ENCODE results near the gene KMT2D.

The KMT2D gene

GRCh38 chr12:49051777-49052438 is 8.7 kb downstream of the KMT2D start:
- DNase-seq = no peak

DNA sequence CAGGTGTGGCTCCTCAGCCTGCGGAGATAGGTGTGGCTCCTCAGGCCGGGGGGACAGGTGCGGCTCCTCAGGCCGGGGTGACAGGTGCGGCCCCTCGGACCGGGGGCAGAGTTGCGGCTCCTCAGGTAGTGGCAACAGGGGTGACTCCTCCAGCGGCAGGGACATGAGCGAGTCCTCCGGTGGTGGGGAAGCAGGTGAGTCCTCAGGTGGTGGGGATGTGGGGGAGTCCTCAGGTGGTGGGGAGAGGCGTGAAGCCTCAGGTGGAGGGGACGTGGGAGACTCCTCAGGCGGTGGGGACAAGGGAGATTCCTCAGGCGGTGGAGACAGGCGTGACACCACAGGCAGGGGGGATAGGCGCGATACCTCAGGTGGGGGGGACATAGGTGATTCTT is 9.2 kb downstream of the KMT2D start:
- DNase-seq = no peak

- DNase-seq = no peak
These were observed 9.9 kb downstream of the KMT2D start for GRCh38 chr12:49050507-49051372.

DNA sequence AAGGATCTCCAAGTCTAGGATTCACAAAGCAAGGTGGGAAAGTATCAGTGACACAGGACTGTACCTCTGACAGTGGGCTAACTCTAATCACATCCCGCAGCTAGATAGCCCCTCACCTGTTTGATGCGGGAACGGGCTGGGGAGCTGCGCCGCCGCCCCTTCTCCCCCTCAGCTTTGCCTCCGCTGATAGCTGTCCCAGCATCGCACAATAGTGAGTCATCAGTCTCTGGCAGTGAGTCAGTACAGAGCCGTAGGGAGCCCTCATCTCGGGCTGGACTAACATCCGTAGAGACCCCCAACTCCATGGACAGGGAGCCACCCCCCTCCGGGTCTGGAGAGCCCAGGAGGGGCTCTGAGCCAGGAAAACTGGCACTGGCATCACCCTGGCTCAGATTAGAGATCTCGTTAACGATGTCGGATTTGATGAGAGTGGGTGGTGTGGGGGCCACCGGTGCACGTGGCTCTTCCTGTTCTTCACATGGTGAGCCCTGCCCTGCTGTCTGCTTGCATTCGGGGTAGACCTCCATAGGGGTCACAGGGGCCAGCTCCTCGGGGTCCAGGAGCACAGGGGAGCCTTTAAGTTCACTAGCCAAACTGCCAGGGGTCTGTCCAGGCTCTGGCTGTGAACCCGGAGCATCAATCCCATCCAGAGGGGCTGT is 10.9 kb downstream of the KMT2D start:
- no peak for DNase-seq

DNA sequence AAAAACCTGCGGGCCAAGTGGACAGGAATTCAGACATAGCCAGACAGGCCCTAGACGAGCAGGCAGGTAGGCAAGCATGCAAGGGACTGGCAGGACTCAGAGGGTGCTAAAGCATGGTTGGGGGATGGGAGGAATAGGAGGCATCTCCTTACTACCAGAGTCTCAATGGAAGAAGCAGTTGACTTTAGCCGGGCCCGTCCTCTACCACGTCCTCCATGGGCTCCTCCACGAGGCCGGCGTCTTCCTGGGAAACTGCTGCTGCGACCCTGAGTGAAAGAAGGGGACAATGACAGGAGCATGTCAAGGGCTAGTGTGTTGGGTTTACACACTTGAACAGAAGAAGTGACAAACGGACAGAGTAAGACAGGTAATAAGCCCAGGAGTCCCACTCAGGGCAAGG is 11.6 kb downstream of the KMT2D start:
- no peak for DNase-seq

DNA sequence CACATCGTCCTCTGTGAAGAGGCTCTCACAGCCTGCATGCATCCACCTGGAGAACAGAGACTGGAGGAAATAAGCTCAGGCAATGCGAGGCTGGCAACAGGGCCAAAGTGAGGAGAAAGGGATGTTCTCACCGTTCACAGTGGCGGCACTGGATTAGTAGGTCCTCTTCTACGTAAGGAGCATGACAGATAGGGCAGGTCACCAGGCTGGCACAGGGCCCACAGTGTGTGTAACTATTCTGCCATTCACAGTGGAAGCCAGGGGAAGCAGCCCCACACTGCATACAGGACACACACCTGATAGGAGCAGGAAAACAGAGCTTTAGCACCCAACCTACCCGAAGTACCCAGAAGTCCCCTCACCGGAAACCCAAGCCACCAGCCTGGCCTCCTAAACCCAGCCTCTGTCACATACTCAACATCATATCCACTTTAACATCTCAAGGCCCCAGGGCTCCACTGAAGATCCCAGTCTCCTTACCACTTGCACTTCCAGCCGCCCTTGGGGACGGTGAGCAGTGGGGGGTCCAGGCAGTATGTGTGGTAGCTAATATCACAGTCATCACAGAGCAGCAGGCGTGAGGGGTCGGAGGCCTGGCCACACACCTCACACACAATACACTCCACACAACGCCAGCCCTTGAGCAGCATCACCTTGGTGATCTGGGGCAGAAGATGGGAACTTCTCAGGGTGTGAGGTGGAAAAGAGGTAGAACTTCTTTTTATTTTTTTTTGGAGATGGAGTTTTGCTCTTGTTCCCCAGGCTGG is 14.3 kb downstream of the KMT2D start:
- no peak for DNase-seq

DNA sequence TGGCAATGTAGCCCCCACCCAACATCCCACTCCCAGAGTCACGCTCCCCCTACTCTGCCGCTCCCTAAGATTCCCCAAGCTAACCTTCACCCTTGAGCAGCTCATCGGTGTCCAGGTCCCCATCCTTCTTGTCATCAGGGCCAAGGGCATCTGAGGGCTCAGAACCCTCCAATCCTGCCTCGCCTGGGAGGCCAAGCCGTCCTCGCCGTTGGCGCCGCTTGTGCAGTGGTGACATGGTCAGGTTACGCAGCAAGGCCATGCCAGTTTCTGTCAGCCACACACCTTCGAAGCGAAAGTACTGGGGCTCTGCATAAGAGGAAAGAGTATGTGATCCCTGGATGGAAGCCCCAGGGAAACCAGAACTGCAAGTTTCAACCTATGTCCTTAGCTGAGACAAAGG is 15.9 kb downstream of the KMT2D start:
- no peak for DNase-seq

DNA sequence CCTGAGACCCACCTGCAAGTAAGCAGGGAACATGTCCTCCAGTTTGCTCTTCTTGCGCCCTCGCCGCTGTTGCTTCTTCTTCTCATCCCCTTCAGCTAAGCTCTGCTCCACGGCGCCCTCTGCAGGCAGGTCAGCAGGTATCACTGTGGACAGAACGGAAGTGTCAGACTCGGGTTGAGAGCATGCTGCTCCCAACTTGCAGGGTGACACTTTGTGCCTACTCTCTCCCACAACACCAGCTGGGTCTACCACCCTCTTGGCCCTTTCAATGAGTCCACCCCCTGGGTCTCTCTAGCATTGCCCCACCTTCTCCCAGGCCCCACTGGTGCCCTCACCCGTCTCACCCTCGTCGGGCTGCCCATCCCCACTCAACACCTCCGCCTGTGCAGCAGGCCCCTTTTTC is 16.7 kb downstream of the KMT2D start:
- peak; percentile 7 for DNase-seq

DNA sequence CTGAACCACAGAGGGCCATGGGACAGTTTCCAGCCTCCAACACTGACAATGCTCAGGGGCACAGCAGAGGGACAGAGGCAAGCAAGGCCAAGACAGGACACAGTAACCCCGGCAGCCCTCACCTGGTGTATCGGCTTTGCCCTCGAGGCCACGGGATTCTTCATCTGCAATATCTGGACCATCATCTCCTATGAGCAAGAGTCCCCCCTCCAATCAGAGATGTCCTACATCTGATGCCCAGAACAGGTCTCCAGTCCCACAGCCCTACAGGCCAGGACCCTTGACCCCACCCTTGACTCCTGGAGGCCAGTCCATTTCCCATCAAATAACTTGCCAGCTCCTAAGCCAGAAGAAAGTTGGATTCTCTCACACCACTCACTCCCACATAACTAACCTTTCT is 17.4 kb downstream of the KMT2D start:
- DNase-seq = no peak

DNA sequence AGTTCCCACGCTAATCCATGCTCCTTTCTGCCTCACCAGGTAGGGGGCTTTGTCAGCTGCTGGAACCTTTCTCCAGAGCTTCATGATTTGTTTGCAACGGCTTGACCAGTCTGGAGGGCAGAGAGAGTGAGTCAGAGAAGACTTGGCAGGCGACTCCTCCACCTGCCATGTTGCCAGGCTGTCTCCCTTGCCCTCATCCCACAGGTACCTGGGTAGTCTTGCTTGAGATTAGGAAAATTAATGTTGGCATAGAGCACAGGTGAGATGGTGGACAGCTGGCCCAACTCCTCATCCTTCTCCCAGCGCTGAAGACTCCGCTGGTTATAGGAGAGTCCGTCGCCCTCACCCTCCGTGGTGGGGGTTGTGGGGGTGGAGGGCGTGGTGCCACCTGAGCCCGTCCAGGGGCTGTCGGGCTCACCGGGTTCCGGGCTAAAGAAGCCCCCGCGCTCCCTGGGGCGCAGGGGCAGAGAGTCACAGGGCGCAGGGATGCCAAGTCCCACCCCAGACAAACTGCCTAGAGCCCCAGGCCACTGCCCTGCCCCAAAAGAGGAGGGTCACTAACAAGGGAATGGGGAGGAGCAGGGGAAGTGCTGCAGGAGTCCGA is 18.6 kb downstream of the KMT2D start:
- no peak for DNase-seq

DNA sequence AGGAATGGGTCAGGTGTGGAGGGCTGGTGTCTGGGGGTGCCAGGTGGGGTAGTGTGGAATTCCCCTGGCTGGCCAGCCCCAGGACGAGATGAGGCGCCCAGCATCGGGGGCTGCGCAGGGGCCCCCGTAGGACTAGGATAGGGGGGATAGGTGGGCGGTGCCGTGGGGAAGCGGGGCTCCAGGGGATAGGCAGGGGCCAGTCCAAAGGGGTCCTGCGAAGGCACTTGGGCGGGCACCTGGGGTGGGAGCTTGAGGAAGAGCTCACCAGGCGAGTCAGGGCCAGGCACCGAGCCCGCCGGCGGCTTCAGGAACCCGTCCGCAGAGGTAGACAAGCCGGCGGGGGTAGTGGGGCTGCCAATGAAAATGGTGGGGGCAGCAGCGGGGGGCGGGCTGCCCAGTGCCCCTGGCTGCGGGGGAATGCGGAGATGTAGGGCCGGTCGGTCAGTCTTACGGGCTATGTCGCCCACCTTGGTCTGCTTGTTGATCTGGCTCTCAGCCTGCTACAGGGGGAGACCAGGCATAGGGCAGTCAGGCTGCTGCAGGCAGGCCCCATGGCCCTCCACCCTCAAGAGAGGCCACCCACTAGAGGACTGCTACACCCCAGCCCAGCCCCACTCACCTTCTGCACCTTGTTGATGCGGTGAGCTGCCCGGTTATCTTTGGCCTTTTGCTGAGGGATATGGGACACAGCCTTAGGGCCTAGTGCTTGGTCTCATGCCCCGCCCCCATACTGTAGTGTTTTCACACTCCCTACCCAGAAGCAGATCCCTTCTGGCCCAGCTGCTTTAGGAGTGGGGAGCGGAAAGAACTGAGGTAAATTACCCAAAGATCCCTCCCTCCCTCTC is 19.3 kb downstream of the KMT2D start:
- DNase-seq = no peak

DNA sequence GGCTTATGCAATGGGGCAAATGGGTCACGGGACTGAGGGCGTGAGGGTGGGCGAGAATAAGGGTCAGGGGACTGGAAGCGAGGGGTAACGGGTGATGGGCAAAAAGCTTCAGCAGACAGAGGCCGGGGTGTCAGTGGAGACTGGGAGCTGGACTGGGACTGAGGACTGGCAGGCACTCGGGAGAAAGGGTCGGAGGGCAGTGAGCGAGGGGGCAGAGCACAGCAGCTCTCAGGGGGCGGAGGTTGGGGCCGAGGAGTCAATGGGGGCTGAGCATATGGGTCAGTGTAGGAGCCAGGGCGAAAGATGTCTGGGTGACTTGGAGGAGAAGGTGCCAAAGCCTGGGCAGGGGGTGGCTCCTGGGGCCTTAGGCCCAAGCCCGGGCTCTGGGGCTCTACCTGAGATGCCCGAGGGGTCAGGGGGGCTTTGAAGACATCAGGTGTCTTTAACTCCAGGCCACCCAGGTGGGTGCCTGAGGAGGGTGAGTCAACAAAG is 20.2 kb downstream of the KMT2D start:
- DNase-seq = no peak

- no peak for DNase-seq
These were observed 20.9 kb downstream of the KMT2D start for GRCh38 chr12:49039421-49040363.

DNA sequence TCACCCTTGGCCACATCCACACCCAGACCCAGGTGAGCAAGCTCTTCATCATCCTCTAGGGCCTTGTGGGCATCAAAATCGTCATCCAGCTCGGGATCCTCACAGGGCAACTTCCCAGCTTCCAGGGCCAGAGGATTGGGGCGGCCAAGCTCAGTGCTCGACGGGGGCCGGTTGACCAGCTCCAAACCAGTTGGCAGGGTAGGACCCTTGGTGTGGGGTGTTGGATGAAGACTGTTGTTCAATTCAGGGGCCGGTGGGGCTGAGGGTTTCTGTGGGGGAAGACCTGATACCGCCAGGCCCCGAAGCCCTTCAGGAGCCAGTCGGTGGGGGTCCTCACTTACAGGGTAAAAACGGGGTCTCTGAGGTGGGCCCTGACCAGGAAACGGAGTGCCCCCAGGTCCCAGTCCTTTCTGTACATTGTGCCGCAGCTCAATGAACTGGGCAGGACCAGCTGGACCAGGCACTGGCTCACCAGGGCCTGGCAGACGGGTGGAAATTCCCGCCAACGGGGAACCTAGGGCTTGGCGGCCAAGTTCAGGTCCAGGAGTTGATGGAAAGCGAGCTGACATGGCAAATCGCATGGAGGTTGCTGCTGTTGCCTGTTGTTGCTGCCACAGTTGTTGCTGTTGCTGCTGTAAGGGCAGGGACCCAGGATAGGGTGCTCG is 22.2 kb downstream of the KMT2D start:
- no peak for DNase-seq

GRCh38 chr12:49037947-49038237 is 22.7 kb downstream of the KMT2D start:
- DNase-seq = no peak

- DNase-seq = no peak
These were observed 23.3 kb downstream of the KMT2D start for GRCh38 chr12:49037111-49037946.

DNA sequence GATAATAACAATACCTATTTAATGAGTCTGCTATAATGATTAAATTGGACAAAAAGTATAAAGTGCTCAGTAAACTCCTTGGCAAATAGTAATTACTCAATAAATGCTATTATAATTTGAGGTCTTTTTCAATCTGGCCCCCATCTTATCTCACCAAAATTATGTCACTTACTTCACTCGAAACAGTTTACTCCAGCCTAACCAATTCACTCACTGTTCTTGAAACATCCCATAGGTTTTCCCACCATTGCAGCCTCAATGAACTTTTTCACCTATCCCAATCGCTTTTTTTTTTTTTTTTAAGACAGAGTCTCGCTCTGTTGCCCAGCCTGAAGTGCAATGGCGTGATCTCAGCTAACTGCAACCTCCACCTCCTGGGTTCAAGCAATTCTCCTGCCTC is 24.6 kb downstream of the KMT2D start:
- no peak for DNase-seq

GRCh38 chr12:49034286-49034622 is 26.3 kb downstream of the KMT2D start:
- no peak for DNase-seq

DNA sequence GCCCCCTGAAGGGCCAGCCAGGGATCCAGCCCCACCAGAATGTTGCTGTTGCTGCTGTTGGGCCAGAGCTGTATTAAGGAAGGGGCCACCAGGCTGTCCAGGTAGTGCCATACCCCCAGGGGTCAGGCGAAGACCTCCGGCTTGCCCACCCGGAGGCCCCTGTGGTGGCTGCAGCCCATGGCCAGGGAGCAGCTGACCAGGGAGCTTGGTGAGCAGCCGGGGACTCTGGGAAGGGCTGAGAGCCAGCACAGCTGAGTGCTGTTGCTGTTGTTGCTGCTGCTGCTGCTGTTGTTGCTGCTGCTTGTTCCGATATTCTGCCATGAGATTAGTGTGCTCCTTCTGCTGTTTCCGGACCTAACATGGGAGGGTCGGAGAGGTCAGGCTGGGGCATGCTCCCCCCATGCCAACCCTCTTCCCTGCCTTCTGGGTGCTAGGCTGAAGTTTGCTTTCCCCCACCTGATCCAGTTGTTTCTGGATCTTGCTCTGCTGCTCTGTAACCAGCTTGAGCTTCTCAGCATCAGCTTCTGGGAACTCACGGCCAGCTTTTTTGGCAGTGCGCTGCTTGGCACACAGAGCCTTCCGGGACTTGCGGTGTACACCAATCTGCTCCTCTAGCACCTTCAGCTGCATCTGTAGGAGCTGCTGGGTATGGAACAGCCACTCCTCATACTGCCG is 26.8 kb downstream of the KMT2D start:
- no peak for DNase-seq
